Measurements from ENCODE around the gene FAM222A.

GRCh38 chr12:109726511-109727038 lies 12.9 kb downstream of the FAM222A start:
- TF ChIP-seq CTCF (conservative IDR thresholded peaks at IDR 0.05 in 1 of 2, IDR thresholded peaks at IDR 0.05 in 1 of 2; ENCODE audit: extremely low read depth in 1 of 2, insufficient read depth in 1 of 2, low read depth in 1 of 2, low read length in 2 of 2): no peak
- no peak for TF ChIP-seq EZH2 (IDR thresholded peaks at IDR 0.05; ENCODE audit: borderline replicate concordance, low read length)

Measured in mammary epithelial cell (primary cell).